MG63 (cell line): Measurements from ENCODE around the gene STAT4. TPM values are rescaled to one million over a fixed set of nuclear protein-coding genes. Genes with fewer than 3 reads are reported as not detected.
A peak's percentile ranks its signal among the peaks of the same experiment; 100 is the strongest.

Experiments used
- DNase-seq: peaks from one replicate; pipeline ENCODE4 v3.0.0-alpha.2; 2020
- H3K27me3 ChIP-seq: fragments of 250-450 bp; sonication (Bioruptor Pico); 2 replicates; pipeline ENCODE4 v1.5.1; 2020; ENCODE audit warnings: mild to moderate bottlenecking, moderate library complexity
- H3K36me3 ChIP-seq: fragments of 250-450 bp; sonication (Bioruptor Pico); 2 replicates; pipeline ENCODE4 v1.5.1; 2020; ENCODE audit warnings: mild to moderate bottlenecking, moderate library complexity
- H3K4me3 ChIP-seq: fragments of 250-450 bp; sonication (Bioruptor Pico); 2 replicates; pipeline ENCODE4 v1.5.1; 2020; ENCODE audit warnings: mild to moderate bottlenecking, moderate library complexity
- H3K9me3 ChIP-seq: fragments of 250-450 bp; sonication (Bioruptor Pico); 2 replicates; pipeline ENCODE4 v1.5.1; 2020; ENCODE audit warnings: mild to moderate bottlenecking, moderate library complexity
- total RNA-seq: library from RNA; depleted of rRNA; stranded (reverse); fragments of >200 nt; shearing (Covaris generic); gene quantifications from 2 replicates; pipeline ENCODE4 v1.2.3, GENCODE V29; 2014; ENCODE audit warnings: low replicate concordance

STAT4 gene
- total RNA-seq, 1 experiment from 2014 or later = 1.1 TPM

GRCh38 chr2:191158747-191159146, 8.0 kb upstream of the STAT4 start:
- H3K9me3 ChIP-seq = no peaks in the 10 kb centered on the region; the same call in 1 of the 2 replicates
- no peak overlapping the region for H3K4me3 ChIP-seq
- no peak for DNase-seq
- no peaks in the 10 kb centered on the region for H3K36me3 ChIP-seq
- H3K27me3 ChIP-seq = no peaks in the 10 kb centered on the region

GRCh38 chr2:191158193-191158592, 7.4 kb upstream of the STAT4 start:
- no peak for DNase-seq
- H3K9me3 ChIP-seq = no peaks in the 10 kb centered on the region; the same call in 1 of the 2 replicates
- H3K27me3 ChIP-seq = no peaks in the 10 kb centered on the region
- no peaks in the 10 kb centered on the region for H3K36me3 ChIP-seq
- H3K4me3 ChIP-seq = no peak overlapping the region

GRCh38 chr2:191155608-191156071, 4.8 kb upstream of the STAT4 start:
- no peak for DNase-seq
- Histone ChIP-seq H3K36me3 (no peaks in the 10 kb centered on the region), H3K9me3 (no peaks in the 10 kb centered on the region), H3K4me3 (no peak overlapping the region), H3K27me3 (no peaks in the 10 kb centered on the region)

GRCh38 chr2:191153716-191154115, 2.9 kb upstream of the STAT4 start:
- no peak overlapping the region for H3K4me3 ChIP-seq
- H3K27me3 ChIP-seq = no peaks in the 10 kb centered on the region
- no peaks in the 10 kb centered on the region for H3K9me3 ChIP-seq
- H3K36me3 ChIP-seq = no peaks in the 10 kb centered on the region
- DNase-seq = no peak

- Histone ChIP-seq H3K9me3 (no peaks in the 10 kb centered on the region), H3K27me3 (no peaks in the 10 kb centered on the region), H3K36me3 (no peaks in the 10 kb centered on the region), H3K4me3 (no peak overlapping the region)
- peak; percentile 61 for DNase-seq
These were observed 1.9 kb upstream of the STAT4 start for GRCh38 chr2:191152482-191153240.

- DNase-seq = no peak
- Histone ChIP-seq H3K36me3 (no peaks in the 10 kb centered on the region), H3K4me3 (no peak overlapping the region), H3K27me3 (no peaks in the 10 kb centered on the region), H3K9me3 (no peaks in the 10 kb centered on the region)
These were observed 537 bp upstream of the STAT4 start for GRCh38 chr2:191151331-191151730.

- no peak for DNase-seq
- H3K27me3 ChIP-seq = no peaks in the 10 kb centered on the region
- H3K9me3 ChIP-seq = no peaks in the 10 kb centered on the region
- H3K4me3 ChIP-seq = peak overlapping the region; percentile 34
- H3K36me3 ChIP-seq = no peaks in the 10 kb centered on the region
These were observed 579 bp downstream of the STAT4 start for GRCh38 chr2:191150230-191150599.

GRCh38 chr2:191149391-191149790, 1.4 kb downstream of the STAT4 start:
- no peaks in the 10 kb centered on the region for H3K9me3 ChIP-seq
- DNase-seq = no peak
- H3K36me3 ChIP-seq = no peaks in the 10 kb centered on the region
- H3K4me3 ChIP-seq = no peak overlapping the region
- no peaks in the 10 kb centered on the region for H3K27me3 ChIP-seq

- no peaks in the 10 kb centered on the region for H3K27me3 ChIP-seq
- no peak for DNase-seq
- no peak overlapping the region for H3K4me3 ChIP-seq
- no peaks in the 10 kb centered on the region for H3K9me3 ChIP-seq
- H3K36me3 ChIP-seq = no peaks in the 10 kb centered on the region
These were observed 2.0 kb downstream of the STAT4 start for GRCh38 chr2:191148791-191149190.

GRCh38 chr2:191148281-191148680, 2.5 kb downstream of the STAT4 start:
- Histone ChIP-seq H3K4me3 (no peak overlapping the region), H3K27me3 (no peaks in the 10 kb centered on the region), H3K36me3 (no peaks in the 10 kb centered on the region), H3K9me3 (no peaks in the 10 kb centered on the region)
- no peak for DNase-seq

- DNase-seq = no peak
- Histone ChIP-seq H3K9me3 (no peaks in the 10 kb centered on the region), H3K4me3 (no peak overlapping the region), H3K27me3 (no peaks in the 10 kb centered on the region), H3K36me3 (no peaks in the 10 kb centered on the region)
These were observed 4.9 kb downstream of the STAT4 start for GRCh38 chr2:191145769-191146471.

GRCh38 chr2:191144217-191144616, 6.6 kb downstream of the STAT4 start:
- DNase-seq = no peak
- Histone ChIP-seq H3K9me3 (no peaks in the 10 kb centered on the region; the same call in 1 of the 2 replicates), H3K36me3 (no peaks in the 10 kb centered on the region), H3K4me3 (no peak overlapping the region), H3K27me3 (no peaks in the 10 kb centered on the region)

- Histone ChIP-seq H3K4me3 (no peak overlapping the region), H3K36me3 (no peaks in the 10 kb centered on the region), H3K27me3 (no peaks in the 10 kb centered on the region), H3K9me3 (no peaks in the 10 kb centered on the region; the same call in 1 of the 2 replicates)
- DNase-seq = no peak
These were observed 7.0 kb downstream of the STAT4 start for GRCh38 chr2:191143791-191144190.

GRCh38 chr2:191128911-191129304, 21.9 kb downstream of the STAT4 start:
- 0 out of 2 replicates have a peak, but pooled peaks cover 2% of the 10 kb centered on the region for H3K27me3 ChIP-seq
- H3K9me3 ChIP-seq = no peaks in the 10 kb centered on the region

GRCh38 chr2:191128172-191128910, 22.5 kb downstream of the STAT4 start:
- no peak overlapping the region for H3K4me3 ChIP-seq
- DNase-seq = no peak
- H3K36me3 ChIP-seq = no peaks in the 10 kb centered on the region
- H3K9me3 ChIP-seq = no peaks in the 10 kb centered on the region
- 0 out of 2 replicates have a peak, but pooled peaks cover 2% of the 10 kb centered on the region for H3K27me3 ChIP-seq

More at GRCh38 chr2:191128911-191129304, 21.9 kb downstream of the STAT4 start:
- H3K36me3 ChIP-seq = no peaks in the 10 kb centered on the region
- no peak for DNase-seq
- H3K4me3 ChIP-seq = no peak overlapping the region

- H3K9me3 ChIP-seq = no peaks in the 10 kb centered on the region
- H3K27me3 ChIP-seq = 0 out of 2 replicates have a peak, but pooled peaks cover 2% of the 10 kb centered on the region
- H3K36me3 ChIP-seq = no peaks in the 10 kb centered on the region
- DNase-seq = no peak
- no peak overlapping the region for H3K4me3 ChIP-seq
These were observed 23.6 kb downstream of the STAT4 start for GRCh38 chr2:191127235-191127634.
